NAMALWA (cell line): ENCODE results near the gene C1orf159.
"Not testable (repeated sequence)": the region's sequence is repeated elsewhere in the genome, so short reads cannot be mapped to it uniquely, and the experiment has no call there.

Experiments used
- DNase-seq: peaks from one replicate; pipeline ENCODE4 v3.0.0-alpha.2; 2015; ENCODE audit warnings: low spot score

The C1orf159 gene

DNA sequence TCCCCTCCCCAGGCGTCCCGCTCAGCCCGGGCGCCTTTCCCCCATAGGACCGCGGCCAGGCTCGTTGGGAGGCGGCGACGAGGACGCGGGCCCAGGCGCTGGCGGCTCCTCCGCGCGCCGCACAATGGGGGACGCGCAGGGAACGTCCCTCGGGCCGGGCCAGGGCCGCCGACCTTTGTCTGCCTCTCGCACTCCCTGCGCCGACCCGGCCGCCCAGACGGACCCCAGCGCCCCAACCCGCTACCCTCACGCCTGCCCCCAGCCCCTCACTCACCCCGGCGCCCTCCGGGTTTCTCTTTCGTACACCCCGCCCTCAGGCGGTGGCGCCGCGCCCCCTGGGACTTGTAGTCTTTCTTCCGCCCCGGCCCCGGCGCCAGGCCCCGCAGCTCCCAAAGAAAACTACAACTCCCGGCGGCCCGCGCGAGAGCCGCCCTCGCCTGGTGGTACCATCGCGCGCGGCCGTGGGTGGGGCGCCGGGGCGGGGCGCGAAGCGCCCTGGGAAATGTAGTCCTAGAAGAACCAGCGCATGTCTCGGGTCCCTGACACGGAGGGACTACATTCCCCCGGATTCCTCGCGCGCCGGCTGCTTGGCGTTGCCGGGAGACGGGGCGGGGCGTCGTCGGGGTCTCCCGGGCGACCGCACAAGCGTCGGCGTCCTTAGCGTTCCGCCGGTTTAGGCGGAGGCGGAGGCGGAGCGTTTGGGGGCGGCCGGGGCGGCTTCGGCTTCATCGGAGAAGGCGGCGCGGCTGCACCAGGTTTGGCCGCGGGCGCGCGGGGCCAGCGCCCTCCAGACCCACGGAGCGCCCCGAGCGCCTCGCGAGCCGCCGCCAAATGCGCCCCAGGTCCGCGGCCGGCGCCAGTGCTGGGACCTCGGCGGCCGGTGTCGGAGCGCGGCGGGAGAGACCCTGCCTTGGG is at the start of gene C1orf159:
Gene C1orf159, minus strand, starts transcription at position 304 of the 915 bp plus-strand sequence. CDS start 24,546 bp downstream, outside the sequence.
- peak; percentile 99 for DNase-seq

DNA sequence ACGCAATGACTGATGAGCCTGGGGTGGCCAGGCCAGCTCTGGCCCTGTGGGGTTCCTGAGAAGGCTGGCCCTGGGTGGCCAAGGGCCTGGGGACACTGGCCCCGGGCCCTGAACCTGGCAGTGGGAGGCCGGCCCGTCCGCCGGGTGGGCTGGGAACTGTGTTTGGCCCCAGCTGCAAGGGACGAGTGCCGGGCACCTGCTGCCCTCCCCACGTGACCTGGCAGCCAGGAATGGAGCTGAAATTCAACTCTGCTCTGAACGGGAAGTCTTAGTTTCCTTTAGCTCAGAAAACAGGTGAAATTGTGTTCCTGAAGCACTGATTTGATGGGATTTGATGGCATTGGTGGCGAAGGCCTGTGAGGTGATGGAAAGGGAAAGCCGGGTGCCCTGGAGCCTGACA is 49.6 kb upstream of the C1orf159 start:
- DNase-seq = no peak

GRCh38 chr1:1164701-1165451 is 49.0 kb upstream of the C1orf159 start:
- no peak for DNase-seq

DNA sequence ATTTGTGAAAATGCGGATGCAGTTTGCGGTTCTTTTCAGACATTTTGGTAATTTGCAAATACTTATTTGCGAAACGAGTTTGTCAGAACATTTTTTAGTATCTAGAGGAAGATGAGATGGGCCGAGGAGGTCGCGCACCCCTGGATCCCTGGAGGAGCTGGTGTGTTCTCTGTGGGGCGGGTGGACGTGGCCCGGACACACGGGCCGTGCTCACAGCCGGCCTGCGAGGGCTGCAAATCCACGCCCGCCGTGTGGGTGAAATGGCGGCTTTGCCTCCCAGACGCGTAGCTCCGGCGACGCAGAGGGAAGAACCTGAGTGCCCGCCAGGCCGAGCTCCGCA is 48.4 kb upstream of the C1orf159 start:
- no peak for DNase-seq

DNA sequence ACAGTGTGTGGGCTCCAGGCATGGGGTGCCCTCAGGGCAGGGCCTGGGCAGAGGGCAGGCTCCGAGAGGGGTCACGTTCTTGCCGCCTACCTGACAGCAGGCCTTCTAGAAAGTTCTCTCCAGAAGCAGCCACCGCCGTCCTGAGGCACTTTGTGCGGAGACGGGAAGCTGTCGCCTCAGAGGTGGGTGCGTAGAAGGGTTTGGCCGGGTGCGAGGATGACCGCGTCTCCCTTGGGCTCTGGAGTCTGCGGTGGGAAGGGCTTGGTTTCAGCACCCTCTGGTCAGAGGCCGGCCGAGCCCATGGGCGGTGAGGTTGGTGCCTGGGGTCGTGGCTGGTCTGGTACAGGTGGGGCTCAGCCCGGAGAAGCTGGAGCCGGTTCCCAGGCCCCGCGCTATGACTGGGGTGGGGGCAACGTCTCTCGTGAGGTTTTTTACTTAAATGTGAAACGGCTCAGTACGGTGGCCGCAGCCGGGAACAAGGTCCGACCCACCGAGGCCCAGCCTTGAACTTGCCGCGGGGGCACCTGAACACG is 47.7 kb upstream of the C1orf159 start:
- no peak for DNase-seq

- DNase-seq = no peak
Measured at GRCh38 chr1:1162597-1163537, 47.0 kb upstream of the C1orf159 start.

GRCh38 chr1:1161683-1162079 is 45.8 kb upstream of the C1orf159 start:
- DNase-seq = no peak

- no peak for DNase-seq
Measured at GRCh38 chr1:1161078-1161682, 45.3 kb upstream of the C1orf159 start.

DNA sequence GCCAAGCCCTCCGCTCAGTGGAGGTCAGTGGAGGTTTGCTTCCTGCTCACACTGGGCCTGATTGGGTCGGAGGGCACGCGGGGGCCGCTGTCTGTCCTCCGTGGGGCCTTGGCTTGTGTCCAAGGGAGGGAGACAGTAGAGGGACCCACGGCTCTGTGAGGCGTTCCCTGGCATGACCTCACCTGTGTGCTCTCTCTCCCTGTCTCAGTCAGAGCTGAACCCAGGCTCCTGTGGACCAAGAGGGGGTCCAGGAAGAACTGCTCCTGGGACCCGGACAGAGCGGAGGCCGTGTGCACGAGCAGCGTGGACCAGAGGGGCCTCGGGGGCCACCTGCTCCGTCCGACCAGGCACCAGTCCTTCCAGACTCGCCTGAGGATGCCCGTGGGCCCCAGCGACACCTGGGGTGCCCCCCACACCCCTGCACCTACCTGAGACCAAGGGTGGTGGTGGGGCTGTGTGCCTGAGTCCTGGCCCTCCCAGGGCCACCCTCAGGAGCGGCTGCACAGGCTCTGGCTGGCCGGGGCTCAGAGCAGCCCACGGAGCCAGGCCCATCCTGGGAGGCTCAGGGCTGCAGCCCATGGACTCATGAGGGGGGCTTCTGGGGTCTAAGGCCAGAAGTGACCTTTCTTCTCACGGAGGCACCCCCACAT is 44.5 kb upstream of the C1orf159 start:
- DNase-seq = no peak

- peak; percentile 56 for DNase-seq
Measured at GRCh38 chr1:1157914-1158710, 42.2 kb upstream of the C1orf159 start.

- DNase-seq = peak; percentile 50
Measured at GRCh38 chr1:1157426-1157913, 41.6 kb upstream of the C1orf159 start.

GRCh38 chr1:1157033-1157365 is 41.1 kb upstream of the C1orf159 start:
- DNase-seq = no peak

- DNase-seq = no peak
Measured at GRCh38 chr1:1156140-1157032, 40.5 kb upstream of the C1orf159 start.

GRCh38 chr1:1155258-1155657 is 39.4 kb upstream of the C1orf159 start:
- no peak for DNase-seq

GRCh38 chr1:1153874-1154273 is 38.0 kb upstream of the C1orf159 start:
- no peak for DNase-seq

GRCh38 chr1:1153215-1153614 is 37.3 kb upstream of the C1orf159 start:
- DNase-seq = not testable (repeated sequence)

- not testable (repeated sequence) for DNase-seq
Measured at GRCh38 chr1:1152431-1152830, 36.5 kb upstream of the C1orf159 start.

- no peak for DNase-seq
Measured at GRCh38 chr1:1151306-1151705, 35.4 kb upstream of the C1orf159 start.

DNA sequence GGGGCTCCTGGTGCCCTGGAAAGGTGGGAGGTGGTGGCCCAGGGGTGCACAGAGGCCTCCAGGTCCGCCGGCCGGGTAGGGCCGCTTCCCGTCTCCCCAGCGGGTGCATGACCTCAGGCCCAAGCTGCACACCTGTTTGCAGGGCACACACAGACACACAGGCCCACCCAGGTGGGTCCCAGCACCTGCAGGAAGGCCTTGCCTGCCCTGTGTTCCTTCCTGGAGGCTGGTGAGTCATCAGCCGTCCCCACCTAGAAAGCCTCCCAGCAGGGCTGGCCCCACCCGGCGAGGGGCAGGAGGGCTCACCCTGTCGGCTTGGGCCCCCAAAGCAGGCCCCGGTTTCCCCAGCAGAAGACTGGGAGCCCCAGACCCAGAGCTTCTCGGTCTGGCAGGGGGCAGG is 34.2 kb upstream of the C1orf159 start:
- peak; percentile 45 for DNase-seq
